Fibroblast of pulmonary artery (primary cell): ENCODE data around the gene PACS1.

ENCODE experiments used
- DNase-seq: peaks from one replicate; pipeline ENCODE4 v3.0.0-alpha.2; 2010; ENCODE audit warnings: low read depth
- H3K4me3 ChIP-seq: replicated peaks from 2 replicates; pipeline ENCODE4 v1.5.1; 2011; ENCODE audit warnings: low read depth, mild to moderate bottlenecking, control low read depth, low read length, moderate library complexity
- TF ChIP-seq, protein P1 (sequence below): IDR thresholded peaks from 2 replicates; pipeline ENCODE4 v1.5.1; 2011; ENCODE audit warnings: mild to moderate bottlenecking, control low read depth, low read length, inconsistent platforms; ENCODE audit errors: missing control alignments

The PACS1 gene

DNA sequence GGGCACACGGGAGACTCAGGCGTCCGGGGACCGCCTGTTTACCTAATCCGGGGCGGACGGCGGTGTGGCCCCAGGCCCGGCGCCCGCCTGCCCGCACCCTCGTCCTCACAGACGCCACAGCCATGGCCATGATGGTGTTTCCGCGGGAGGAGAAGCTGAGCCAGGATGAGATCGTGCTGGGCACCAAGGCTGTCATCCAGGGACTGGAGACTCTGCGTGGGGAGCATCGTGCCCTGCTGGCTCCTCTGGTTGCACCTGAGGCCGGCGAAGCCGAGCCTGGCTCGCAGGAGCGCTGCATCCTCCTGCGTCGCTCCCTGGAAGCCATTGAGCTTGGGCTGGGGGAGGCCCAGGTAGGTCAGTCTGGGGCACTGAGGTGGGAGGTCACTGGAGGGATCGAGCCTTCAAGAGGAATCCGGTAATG lies 188.4 kb downstream of the PACS1 start:
- peak overlapping the region; percentile 89 for H3K4me3 ChIP-seq
- TF ChIP-seq, protein P1, sequence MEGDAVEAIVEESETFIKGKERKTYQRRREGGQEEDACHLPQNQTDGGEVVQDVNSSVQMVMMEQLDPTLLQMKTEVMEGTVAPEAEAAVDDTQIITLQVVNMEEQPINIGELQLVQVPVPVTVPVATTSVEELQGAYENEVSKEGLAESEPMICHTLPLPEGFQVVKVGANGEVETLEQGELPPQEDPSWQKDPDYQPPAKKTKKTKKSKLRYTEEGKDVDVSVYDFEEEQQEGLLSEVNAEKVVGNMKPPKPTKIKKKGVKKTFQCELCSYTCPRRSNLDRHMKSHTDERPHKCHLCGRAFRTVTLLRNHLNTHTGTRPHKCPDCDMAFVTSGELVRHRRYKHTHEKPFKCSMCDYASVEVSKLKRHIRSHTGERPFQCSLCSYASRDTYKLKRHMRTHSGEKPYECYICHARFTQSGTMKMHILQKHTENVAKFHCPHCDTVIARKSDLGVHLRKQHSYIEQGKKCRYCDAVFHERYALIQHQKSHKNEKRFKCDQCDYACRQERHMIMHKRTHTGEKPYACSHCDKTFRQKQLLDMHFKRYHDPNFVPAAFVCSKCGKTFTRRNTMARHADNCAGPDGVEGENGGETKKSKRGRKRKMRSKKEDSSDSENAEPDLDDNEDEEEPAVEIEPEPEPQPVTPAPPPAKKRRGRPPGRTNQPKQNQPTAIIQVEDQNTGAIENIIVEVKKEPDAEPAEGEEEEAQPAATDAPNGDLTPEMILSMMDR: no peak
- DNase-seq: no peak

GRCh38 chr11:66259225-66259624 lies 189.2 kb downstream of the PACS1 start:
- no peak overlapping the region for H3K4me3 ChIP-seq
- no peak for DNase-seq
- TF ChIP-seq, protein P1: no peak

DNA sequence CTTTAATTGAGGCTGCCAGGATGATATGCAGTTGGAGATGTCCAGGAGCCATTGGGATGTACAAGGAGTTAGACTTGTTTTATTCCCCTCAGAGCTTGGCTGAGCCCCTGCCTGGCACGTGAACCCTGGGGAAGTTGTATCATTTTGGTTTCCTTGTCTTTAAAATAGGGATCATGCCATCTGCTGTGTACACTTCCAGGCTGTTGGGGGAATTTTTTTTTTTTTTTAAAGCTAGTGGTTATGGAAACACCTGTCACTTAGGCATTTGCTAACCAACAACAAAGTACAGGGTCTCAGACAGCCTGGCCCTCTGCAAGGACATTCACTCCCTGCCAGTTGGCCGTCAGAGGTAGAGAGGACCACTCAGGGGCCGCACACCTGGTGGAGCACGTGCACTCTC lies 189.9 kb downstream of the PACS1 start:
- TF ChIP-seq, protein P1: no peak
- no peak overlapping the region for H3K4me3 ChIP-seq
- no peak for DNase-seq

GRCh38 chr11:66261578-66261977 lies 191.5 kb downstream of the PACS1 start:
- TF ChIP-seq, protein P1: no peak
- no peak overlapping the region for H3K4me3 ChIP-seq
- DNase-seq: no peak

DNA sequence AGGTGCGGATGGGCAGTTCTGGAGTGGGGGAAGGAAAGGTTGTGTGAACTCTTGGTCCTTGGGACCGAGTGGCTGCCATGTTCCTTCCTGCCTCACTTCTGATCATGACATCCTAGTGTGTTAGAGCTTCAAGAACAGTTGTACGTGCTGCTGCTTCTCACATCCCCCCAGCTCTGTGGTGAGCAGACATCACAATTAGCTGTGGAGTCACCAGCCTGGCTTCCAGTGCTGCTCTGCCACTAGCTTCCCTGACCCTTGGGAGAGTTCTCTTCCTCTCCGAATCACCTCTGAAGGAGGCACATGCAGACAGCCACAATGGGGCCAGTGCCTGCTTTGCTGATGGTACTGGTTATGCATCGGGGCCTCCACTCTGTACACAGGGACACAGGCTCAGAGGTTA lies 192.1 kb downstream of the PACS1 start:
- H3K4me3 ChIP-seq: no peak overlapping the region
- TF ChIP-seq, protein P1: no peak
- DNase-seq: no peak

DNA sequence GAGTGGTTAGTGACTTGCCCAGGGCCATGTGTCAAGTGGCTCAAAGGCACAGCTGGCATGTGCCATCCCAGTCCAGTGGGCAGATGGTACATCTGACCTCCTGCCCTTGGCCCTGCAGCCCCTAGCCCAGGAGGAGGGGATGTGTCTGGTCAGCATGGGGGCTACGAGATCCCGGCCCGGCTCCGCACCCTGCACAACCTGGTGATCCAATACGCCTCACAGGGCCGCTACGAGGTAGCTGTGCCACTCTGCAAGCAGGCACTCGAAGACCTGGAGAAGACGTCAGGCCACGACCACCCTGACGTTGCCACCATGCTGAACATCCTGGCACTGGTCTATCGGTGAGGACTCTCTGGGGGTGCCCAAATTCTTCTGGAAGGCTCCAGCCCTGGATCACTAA lies 192.6 kb downstream of the PACS1 start:
- no peak overlapping the region for H3K4me3 ChIP-seq
- DNase-seq: no peak
- TF ChIP-seq, protein P1: no peak

- DNase-seq: no peak
- H3K4me3 ChIP-seq: no peak overlapping the region
- TF ChIP-seq, protein P1: no peak
Measured at GRCh38 chr11:66263231-66263630, 193.2 kb downstream of the PACS1 start.
